Measurements from ENCODE around the gene DGAT2L6. TPM values are rescaled to one million over a fixed set of nuclear protein-coding genes. Genes with fewer than 3 reads are reported as not detected.

Gene DGAT2L6
- total RNA-seq, 1 donor from 2014 or later, result not detected

DNA sequence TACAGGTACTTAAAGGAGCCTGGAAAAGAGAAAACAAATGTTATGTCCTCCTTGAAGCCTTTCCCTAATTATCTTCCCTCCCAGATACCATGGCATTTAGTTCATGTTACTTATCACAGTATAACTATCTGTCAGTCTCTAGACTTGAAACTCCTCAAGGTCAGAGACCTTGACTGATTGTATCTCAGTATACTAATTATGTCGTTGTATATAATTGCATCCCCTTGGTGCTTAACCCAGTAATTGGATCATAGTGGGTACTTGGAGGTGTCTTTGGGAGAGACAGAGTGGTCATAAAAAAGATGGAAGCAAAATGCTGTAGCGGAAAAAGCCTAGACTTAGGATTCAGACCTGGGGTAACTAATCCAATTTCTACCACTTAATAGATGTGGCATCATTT is 35.9 kb upstream of the DGAT2L6 start:
- Mint-ChIP-seq H3K9me3 (ENCODE audit: unreplicated experiment) (no peaks in the 10 kb centered on the region), H3K4me1 (ENCODE audit: low read depth, unreplicated experiment) (no peaks in the 10 kb centered on the region), H3K4me3 (ENCODE audit: unreplicated experiment) (no peak overlapping the region), H3K27ac (ENCODE audit: unreplicated experiment) (no peak overlapping the region), H3K27me3 (ENCODE audit: low read depth, unreplicated experiment) (no peaks in the 10 kb centered on the region), H3K36me3 (ENCODE audit: low read depth, unreplicated experiment) (peaks cover 2% of the 10 kb centered on the region)
- no peak overlapping the region for H3K4me3 ChIP-seq (ENCODE audit: insufficient read depth, low read depth, low read length)
- no peaks in the 10 kb centered on the region for H3K9me3 ChIP-seq (ENCODE audit: insufficient read depth, low read depth, low read length)
- peak; percentile 90 for FAIRE-seq
- TF ChIP-seq EZH2 (IDR thresholded peaks at IDR 0.05; ENCODE audit: insufficient read depth, low read length), result no peak
- TF ChIP-seq, protein P1, sequence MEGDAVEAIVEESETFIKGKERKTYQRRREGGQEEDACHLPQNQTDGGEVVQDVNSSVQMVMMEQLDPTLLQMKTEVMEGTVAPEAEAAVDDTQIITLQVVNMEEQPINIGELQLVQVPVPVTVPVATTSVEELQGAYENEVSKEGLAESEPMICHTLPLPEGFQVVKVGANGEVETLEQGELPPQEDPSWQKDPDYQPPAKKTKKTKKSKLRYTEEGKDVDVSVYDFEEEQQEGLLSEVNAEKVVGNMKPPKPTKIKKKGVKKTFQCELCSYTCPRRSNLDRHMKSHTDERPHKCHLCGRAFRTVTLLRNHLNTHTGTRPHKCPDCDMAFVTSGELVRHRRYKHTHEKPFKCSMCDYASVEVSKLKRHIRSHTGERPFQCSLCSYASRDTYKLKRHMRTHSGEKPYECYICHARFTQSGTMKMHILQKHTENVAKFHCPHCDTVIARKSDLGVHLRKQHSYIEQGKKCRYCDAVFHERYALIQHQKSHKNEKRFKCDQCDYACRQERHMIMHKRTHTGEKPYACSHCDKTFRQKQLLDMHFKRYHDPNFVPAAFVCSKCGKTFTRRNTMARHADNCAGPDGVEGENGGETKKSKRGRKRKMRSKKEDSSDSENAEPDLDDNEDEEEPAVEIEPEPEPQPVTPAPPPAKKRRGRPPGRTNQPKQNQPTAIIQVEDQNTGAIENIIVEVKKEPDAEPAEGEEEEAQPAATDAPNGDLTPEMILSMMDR (IDR thresholded peaks at IDR 0.05; ENCODE audit: insufficient read depth, low read depth, low read length), result no peak
- no peaks in the 10 kb centered on the region for H3K79me2 ChIP-seq (ENCODE audit: insufficient read depth, low read length)
- no peaks in the 10 kb centered on the region for H3K27me3 ChIP-seq (ENCODE audit: insufficient read depth, low read length)
- peaks cover 6% of the 10 kb centered on the region for H3K36me3 ChIP-seq (ENCODE audit: insufficient read depth, low read length)
- peaks cover 3% of the 10 kb centered on the region for H4K20me1 ChIP-seq (ENCODE audit: insufficient read depth, low read length)
- H3K27ac ChIP-seq (ENCODE audit: low read depth, low read length), result no peak overlapping the region
- H3K4me1 ChIP-seq (ENCODE audit: insufficient read depth, low read length), result no peaks in the 10 kb centered on the region
- H3K4me2 ChIP-seq (ENCODE audit: low read length), result no peak overlapping the region
- no peak for DNase-seq (ENCODE audit: low read depth)
- no peak overlapping the region for H3K9ac ChIP-seq (ENCODE audit: low read length)
- H2AFZ ChIP-seq (ENCODE audit: low read depth, low read length), result no peak overlapping the region

DNA sequence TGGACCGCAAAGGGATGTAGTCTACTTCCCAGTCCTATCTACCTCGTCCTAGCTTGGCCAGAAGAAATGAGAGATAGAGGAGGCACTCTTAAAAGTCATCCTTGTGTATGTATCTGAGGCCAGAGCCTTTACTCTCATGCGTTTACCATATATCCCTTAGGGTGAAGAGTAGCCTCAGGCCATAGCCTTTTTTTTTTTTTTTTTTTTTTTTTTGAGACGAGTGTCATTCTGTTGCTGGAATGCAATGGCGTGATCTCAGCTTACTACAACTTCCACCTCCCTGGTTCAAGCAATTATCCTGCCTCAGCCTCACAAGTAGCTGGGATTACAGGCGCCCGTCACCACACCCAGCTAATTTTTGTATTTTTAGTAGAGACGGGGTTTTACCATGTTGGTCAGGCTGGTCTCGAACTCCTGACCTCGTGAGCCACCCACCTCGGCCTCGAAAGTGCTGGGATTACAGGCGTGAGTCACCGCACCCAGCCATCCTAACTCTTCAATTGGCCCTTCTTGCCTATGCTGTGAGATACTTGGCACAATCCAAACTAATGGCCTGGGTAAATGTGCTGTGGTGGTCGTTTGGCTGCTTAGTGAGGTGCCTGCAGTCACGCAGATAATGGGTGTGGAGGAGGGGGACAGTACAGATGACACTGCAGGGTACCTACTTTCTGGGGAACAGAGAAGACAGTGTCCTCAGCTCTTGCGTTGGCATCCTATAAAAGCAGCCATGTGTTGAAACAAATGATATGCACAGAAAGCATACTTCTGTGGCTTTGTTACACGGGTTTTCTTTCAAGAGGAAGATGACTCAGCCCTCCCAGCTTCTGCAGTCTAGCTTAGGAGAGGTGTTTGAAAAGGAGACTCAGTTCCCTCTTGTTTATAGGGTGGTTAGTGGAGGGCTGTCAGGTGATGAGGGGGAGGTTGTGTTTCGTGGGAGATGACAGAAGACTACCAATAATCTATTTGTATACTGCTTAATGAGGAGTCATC is 10.4 kb upstream of the DGAT2L6 start:
- no peaks in the 10 kb centered on the region for H3K79me2 ChIP-seq (ENCODE audit: insufficient read depth, low read length)
- H4K20me1 ChIP-seq (ENCODE audit: insufficient read depth, low read length), result no peaks in the 10 kb centered on the region
- Mint-ChIP-seq H3K4me3 (ENCODE audit: unreplicated experiment) (no peak overlapping the region), H3K27ac (ENCODE audit: unreplicated experiment) (peak overlapping the region; percentile 49), H3K27me3 (ENCODE audit: low read depth, unreplicated experiment) (no peaks in the 10 kb centered on the region), H3K9me3 (ENCODE audit: unreplicated experiment) (no peaks in the 10 kb centered on the region), H3K4me1 (ENCODE audit: low read depth, unreplicated experiment) (peaks cover 28% of the 10 kb centered on the region), H3K36me3 (ENCODE audit: low read depth, unreplicated experiment) (no peaks in the 10 kb centered on the region)
- H3K27me3 ChIP-seq (ENCODE audit: insufficient read depth, low read length), result no peaks in the 10 kb centered on the region
- DNase-seq (ENCODE audit: low read depth) (peak; percentile 67), FAIRE-seq (no peak)
- peaks cover 7% of the 10 kb centered on the region for H3K36me3 ChIP-seq (ENCODE audit: insufficient read depth, low read length)
- no peak overlapping the region for H3K9ac ChIP-seq (ENCODE audit: low read length)
- peak overlapping the region; percentile 82 for H3K27ac ChIP-seq (ENCODE audit: low read depth, low read length)
- no peak overlapping the region for H3K4me3 ChIP-seq (ENCODE audit: insufficient read depth, low read depth, low read length)
- peaks cover 32% of the 10 kb centered on the region for H3K4me1 ChIP-seq (ENCODE audit: insufficient read depth, low read length)
- peak overlapping the region; percentile 32 for H3K4me2 ChIP-seq (ENCODE audit: low read length)
- no peaks in the 10 kb centered on the region for H3K9me3 ChIP-seq (ENCODE audit: insufficient read depth, low read depth, low read length)
- H2AFZ ChIP-seq (ENCODE audit: low read depth, low read length), result no peak overlapping the region
- TF ChIP-seq, protein P1 (IDR thresholded peaks at IDR 0.05; ENCODE audit: insufficient read depth, low read depth, low read length), result no peak
- no peak for TF ChIP-seq EZH2 (IDR thresholded peaks at IDR 0.05; ENCODE audit: insufficient read depth, low read length)

Measured in astrocyte (in vitro differentiated cells and primary cell).